GM23338 (cell line): ENCODE results near the gene MTMR3. TPM values are rescaled to one million over a fixed set of nuclear protein-coding genes. Genes with fewer than 3 reads are reported as not detected.

ENCODE experiments used
- ATAC-seq: fragments of 200-7000 bp; cut with Tn5 transposase; 3 replicates; pipeline ENCODE4 v1.9.1; 2020
- DNase-seq: peaks from one replicate; pipeline ENCODE4 v3.0.0-alpha.2; 2015; ENCODE audit warnings: low spot score
- H2AFZ ChIP-seq: fragments of 200-600 bp; sonication (generic); 2 replicates; pipeline ENCODE4 v1.8.0; 2016; ENCODE audit warnings: antibody characterized with exemption, mild to moderate bottlenecking, moderate library complexity
- H3F3A ChIP-seq: fragments of 200-600 bp; sonication (generic); replicated peaks from 2 replicates; pipeline ENCODE4 v1.8.0; 2017; ENCODE audit warnings: antibody characterized with exemption, mixed run types, low read depth
- H3K27ac ChIP-seq: fragments of 200-600 bp; sonication (generic); 2 replicates; pipeline ENCODE4 v1.6.1; 2016; ENCODE audit warnings: low read depth
- H3K27me3 ChIP-seq: fragments of 200-600 bp; sonication (generic); 2 replicates; pipeline ENCODE4 v1.8.0; 2016; ENCODE audit warnings: mild to moderate bottlenecking, mixed run types, moderate library complexity; ENCODE audit not compliant: insufficient read depth
- H3K36me3 ChIP-seq: fragments of 200-600 bp; sonication (generic); 2 replicates; pipeline ENCODE4 v1.8.0; 2016; ENCODE audit warnings: mild to moderate bottlenecking; ENCODE audit not compliant: insufficient read depth
- H3K4me1 ChIP-seq: fragments of 200-600 bp; sonication (generic); 2 replicates; pipeline ENCODE4 v1.8.0; 2016; ENCODE audit warnings: mild to moderate bottlenecking, moderate library complexity; ENCODE audit not compliant: insufficient read depth
- H3K4me2 ChIP-seq: fragments of 200-600 bp; sonication (generic); 2 replicates; pipeline ENCODE4 v1.7.1; 2017; ENCODE audit warnings: mixed run types
- H3K4me3 ChIP-seq: fragments of 200-600 bp; sonication (generic); 2 replicates; pipeline ENCODE4 v1.6.1; 2016; ENCODE audit warnings: mixed run types
- H3K79me2 ChIP-seq: fragments of 200-600 bp; sonication (generic); replicated peaks from 2 replicates; pipeline ENCODE4 v1.8.0; 2017; ENCODE audit warnings: mild to moderate bottlenecking; ENCODE audit not compliant: insufficient read depth
- H3K9me2 ChIP-seq: fragments of 200-600 bp; sonication (generic); 2 replicates; pipeline ENCODE4 v1.8.0; 2017; ENCODE audit not compliant: insufficient read depth
- H4K20me1 ChIP-seq: fragments of 200-600 bp; sonication (generic); replicated peaks from 2 replicates; pipeline ENCODE4 v1.8.0; 2017; ENCODE audit warnings: mild to moderate bottlenecking; ENCODE audit not compliant: insufficient read depth
- H3K27ac Mint-ChIP-seq: 2 replicates; pipeline ENCODE4 v1.8.0; 2020; ENCODE audit warnings: inconsistent platforms, mild to moderate bottlenecking, moderate library complexity, mixed read lengths
- H3K27me3 Mint-ChIP-seq: 3 replicates; pipeline ENCODE4 v1.8.0; 2022; ENCODE audit warnings: low read depth, mild to moderate bottlenecking, moderate library complexity, mixed read lengths, inconsistent platforms; ENCODE audit not compliant: insufficient read depth, poor library complexity
- H3K36me3 Mint-ChIP-seq: 3 replicates; pipeline ENCODE4 v1.8.0; 2021; ENCODE audit warnings: low read depth, mild to moderate bottlenecking, inconsistent platforms, moderate library complexity, mixed read lengths
- H3K4me1 Mint-ChIP-seq: 3 replicates; pipeline ENCODE4 v1.8.0; 2020; ENCODE audit warnings: mild to moderate bottlenecking, inconsistent platforms, mixed read lengths
- H3K4me3 Mint-ChIP-seq: 3 replicates; pipeline ENCODE4 v1.8.0; 2021; ENCODE audit warnings: moderate library complexity, mild to moderate bottlenecking, inconsistent platforms, mixed read lengths
- H3K9me3 Mint-ChIP-seq: 3 replicates; pipeline ENCODE4 v1.8.0; 2020; ENCODE audit warnings: moderate library complexity, mild to moderate bottlenecking, inconsistent platforms, mixed read lengths
- CREB1 ChIP-seq: fragments of 250-450 bp; sonication (Bioruptor Pico); IDR thresholded peaks from 2 replicates; pipeline ENCODE4 v1.5.0; 2020; ENCODE audit warnings: low read depth, mild to moderate bottlenecking, moderate library complexity
- EZH2 ChIP-seq: fragments of 200-600 bp; sonication (generic); IDR thresholded peaks from one replicate; pipeline ENCODE4 v1.8.0; 2017; ENCODE audit warnings: antibody characterized with exemption, mild to moderate bottlenecking, low read depth; ENCODE audit not compliant: unreplicated experiment
- EZH2phosphoT487 ChIP-seq: fragments of 200-600 bp; sonication (generic); IDR thresholded peaks from one replicate; pipeline ENCODE4 v1.8.1; 2018; ENCODE audit warnings: antibody characterized with exemption; ENCODE audit not compliant: unreplicated experiment
- JUNB ChIP-seq: IDR thresholded peaks from one replicate; pipeline ENCODE4 v1.6.1; 2016; ENCODE audit warnings: antibody characterized with exemption; ENCODE audit not compliant: unreplicated experiment
- NANOG ChIP-seq: IDR thresholded peaks from 2 replicates; pipeline ENCODE4 v1.6.1; 2016; ENCODE audit warnings: antibody characterized with exemption, borderline replicate concordance
- STAT1 ChIP-seq: IDR thresholded peaks from one replicate; pipeline ENCODE4 v1.6.1; 2016; ENCODE audit warnings: antibody characterized with exemption; ENCODE audit not compliant: unreplicated experiment
- ZNF114 ChIP-seq: fragments of 250-450 bp; sonication (Bioruptor Pico); IDR thresholded peaks from 2 replicates; pipeline ENCODE4 v1.5.0; 2020; ENCODE audit warnings: mild to moderate bottlenecking, moderate library complexity
- polyA plus RNA-seq: library from polyadenylated mRNA; unstranded; fragments of >200 nt; fragmentation: Nextera tagmentation; extraction: Ambion mirVana; gene quantifications from 2 replicates; pipeline ENCODE4 v1.2.1, GENCODE V29; 2016
- total RNA-seq: library from RNA; depleted of rRNA; stranded (reverse); fragments of >200 nt; shearing (Covaris generic); gene quantifications from 2 replicates; pipeline ENCODE4 v1.2.3, GENCODE V29; 2014
- TF ChIP-seq, protein P1 (sequence below): IDR thresholded peaks from 2 replicates; pipeline ENCODE4 v1.6.1; 2016; ENCODE audit warnings: antibody characterized with exemption
- TF ChIP-seq, protein P2 (sequence below): IDR thresholded peaks from one replicate; pipeline ENCODE4 v1.6.1; 2018; ENCODE audit warnings: antibody characterized with exemption; ENCODE audit not compliant: unreplicated experiment
- TF ChIP-seq, protein P3 (sequence below), 2 experiments: fragments of 200-600 bp in 1 of 2; sonication (generic) in 1 of 2; conservative IDR thresholded peaks; 2 replicates each; pipeline versions ENCODE4 v1.5.1 to v1.6.1; 2016 to 2017; ENCODE audit warnings: antibody characterized with exemption in 2 of 2, low read depth in 2 of 2, mild to moderate bottlenecking in 2 of 2, moderate library complexity in 1 of 2
- TF ChIP-seq, protein P4 (sequence below): fragments of 250-450 bp; sonication (Bioruptor Pico); IDR thresholded peaks from 2 replicates; pipeline ENCODE4 v1.5.0; 2020; ENCODE audit warnings: mild to moderate bottlenecking, moderate library complexity

Gene MTMR3
- total and polyA plus RNA-seq, 2 experiments from 2014 or later = 5.2 to 27.4 TPM

DNA sequence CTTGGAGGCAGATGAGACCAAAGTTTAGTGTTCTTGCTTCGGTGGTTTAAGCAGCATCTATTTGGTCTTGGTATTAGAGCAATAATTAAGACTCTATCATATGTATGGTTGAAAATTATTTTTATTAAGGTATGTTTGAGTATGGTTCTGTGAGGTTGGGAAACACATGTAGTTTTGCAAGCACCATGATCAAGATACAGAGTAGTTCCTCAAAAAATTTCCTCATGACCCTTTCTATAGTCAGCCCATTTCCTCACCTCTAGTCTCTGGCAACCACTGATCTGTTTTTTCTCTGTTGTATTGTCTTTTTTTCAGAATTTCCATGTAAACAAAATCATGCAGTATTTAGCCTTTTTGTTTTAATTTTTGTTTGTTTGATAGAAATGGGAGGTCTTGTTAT is 18.4 kb downstream of the MTMR3 start (continued):
- TF ChIP-seq, protein P1, sequence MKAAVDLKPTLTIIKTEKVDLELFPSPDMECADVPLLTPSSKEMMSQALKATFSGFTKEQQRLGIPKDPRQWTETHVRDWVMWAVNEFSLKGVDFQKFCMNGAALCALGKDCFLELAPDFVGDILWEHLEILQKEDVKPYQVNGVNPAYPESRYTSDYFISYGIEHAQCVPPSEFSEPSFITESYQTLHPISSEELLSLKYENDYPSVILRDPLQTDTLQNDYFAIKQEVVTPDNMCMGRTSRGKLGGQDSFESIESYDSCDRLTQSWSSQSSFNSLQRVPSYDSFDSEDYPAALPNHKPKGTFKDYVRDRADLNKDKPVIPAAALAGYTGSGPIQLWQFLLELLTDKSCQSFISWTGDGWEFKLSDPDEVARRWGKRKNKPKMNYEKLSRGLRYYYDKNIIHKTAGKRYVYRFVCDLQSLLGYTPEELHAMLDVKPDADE = no peak
- TF ChIP-seq JUNB = no peak
- TF ChIP-seq, protein P2, sequence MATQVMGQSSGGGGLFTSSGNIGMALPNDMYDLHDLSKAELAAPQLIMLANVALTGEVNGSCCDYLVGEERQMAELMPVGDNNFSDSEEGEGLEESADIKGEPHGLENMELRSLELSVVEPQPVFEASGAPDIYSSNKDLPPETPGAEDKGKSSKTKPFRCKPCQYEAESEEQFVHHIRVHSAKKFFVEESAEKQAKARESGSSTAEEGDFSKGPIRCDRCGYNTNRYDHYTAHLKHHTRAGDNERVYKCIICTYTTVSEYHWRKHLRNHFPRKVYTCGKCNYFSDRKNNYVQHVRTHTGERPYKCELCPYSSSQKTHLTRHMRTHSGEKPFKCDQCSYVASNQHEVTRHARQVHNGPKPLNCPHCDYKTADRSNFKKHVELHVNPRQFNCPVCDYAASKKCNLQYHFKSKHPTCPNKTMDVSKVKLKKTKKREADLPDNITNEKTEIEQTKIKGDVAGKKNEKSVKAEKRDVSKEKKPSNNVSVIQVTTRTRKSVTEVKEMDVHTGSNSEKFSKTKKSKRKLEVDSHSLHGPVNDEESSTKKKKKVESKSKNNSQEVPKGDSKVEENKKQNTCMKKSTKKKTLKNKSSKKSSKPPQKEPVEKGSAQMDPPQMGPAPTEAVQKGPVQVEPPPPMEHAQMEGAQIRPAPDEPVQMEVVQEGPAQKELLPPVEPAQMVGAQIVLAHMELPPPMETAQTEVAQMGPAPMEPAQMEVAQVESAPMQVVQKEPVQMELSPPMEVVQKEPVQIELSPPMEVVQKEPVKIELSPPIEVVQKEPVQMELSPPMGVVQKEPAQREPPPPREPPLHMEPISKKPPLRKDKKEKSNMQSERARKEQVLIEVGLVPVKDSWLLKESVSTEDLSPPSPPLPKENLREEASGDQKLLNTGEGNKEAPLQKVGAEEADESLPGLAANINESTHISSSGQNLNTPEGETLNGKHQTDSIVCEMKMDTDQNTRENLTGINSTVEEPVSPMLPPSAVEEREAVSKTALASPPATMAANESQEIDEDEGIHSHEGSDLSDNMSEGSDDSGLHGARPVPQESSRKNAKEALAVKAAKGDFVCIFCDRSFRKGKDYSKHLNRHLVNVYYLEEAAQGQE = no peak
- no peak for TF ChIP-seq EZH2phosphoT487
- no peak for TF ChIP-seq CREB1
- TF ChIP-seq NANOG = no peak
- TF ChIP-seq ZNF114 (CRISPR knock-in tag) = no peak
- TF ChIP-seq, protein P3, sequence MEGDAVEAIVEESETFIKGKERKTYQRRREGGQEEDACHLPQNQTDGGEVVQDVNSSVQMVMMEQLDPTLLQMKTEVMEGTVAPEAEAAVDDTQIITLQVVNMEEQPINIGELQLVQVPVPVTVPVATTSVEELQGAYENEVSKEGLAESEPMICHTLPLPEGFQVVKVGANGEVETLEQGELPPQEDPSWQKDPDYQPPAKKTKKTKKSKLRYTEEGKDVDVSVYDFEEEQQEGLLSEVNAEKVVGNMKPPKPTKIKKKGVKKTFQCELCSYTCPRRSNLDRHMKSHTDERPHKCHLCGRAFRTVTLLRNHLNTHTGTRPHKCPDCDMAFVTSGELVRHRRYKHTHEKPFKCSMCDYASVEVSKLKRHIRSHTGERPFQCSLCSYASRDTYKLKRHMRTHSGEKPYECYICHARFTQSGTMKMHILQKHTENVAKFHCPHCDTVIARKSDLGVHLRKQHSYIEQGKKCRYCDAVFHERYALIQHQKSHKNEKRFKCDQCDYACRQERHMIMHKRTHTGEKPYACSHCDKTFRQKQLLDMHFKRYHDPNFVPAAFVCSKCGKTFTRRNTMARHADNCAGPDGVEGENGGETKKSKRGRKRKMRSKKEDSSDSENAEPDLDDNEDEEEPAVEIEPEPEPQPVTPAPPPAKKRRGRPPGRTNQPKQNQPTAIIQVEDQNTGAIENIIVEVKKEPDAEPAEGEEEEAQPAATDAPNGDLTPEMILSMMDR (conservative IDR thresholded peaks at IDR 0.05; ENCODE audit: low read depth in 2 of 2) = no peak
- no peak for TF ChIP-seq STAT1
- TF ChIP-seq EZH2 = no peak

DNA sequence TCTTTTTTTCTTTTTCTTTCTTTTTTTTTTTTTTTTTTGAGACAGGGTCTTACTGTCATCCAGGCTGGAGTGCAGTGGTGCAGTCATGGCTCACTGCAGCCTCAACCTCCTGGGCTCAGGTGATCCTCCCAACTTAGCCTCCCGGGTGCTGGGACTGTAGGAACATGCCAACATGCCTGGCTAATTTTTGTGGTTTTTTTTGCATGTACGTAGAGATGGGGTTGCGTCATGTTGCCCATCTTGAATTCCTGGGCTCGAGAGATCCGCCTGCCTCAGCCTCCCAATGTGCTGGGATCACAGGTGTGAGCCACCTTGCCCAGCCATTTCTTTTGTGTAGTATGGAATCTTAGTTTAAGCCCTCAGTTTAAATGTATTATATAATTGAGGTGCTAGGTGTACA is 20.4 kb downstream of the MTMR3 start:
- no peaks in the 10 kb centered on the region for H3K4me1 ChIP-seq
- ATAC-seq (no peak), DNase-seq (no peak)
- no peaks in the 10 kb centered on the region for H3K9me3 Mint-ChIP-seq
- no peaks in the 10 kb centered on the region for H3K36me3 ChIP-seq
- H3K27ac Mint-ChIP-seq = no peak overlapping the region
- H3K4me2 ChIP-seq = no peak overlapping the region
- no peak overlapping the region for H3K4me3 Mint-ChIP-seq
- H4K20me1 ChIP-seq = 0 out of 2 replicates have a peak, but pooled peaks cover 23% of the 10 kb centered on the region
- H3K36me3 Mint-ChIP-seq = no peaks in the 10 kb centered on the region
- H3K79me2 ChIP-seq = peaks cover 92% of the 10 kb centered on the region
- H3K27ac ChIP-seq = no peak overlapping the region
- H3K4me3 ChIP-seq = no peak overlapping the region
- no peaks in the 10 kb centered on the region for H3K9me2 ChIP-seq
- no peaks in the 10 kb centered on the region for H3K27me3 ChIP-seq
- H3K4me1 Mint-ChIP-seq = peaks cover 7% of the 10 kb centered on the region; the same call in 2 of the 3 replicates
- no peaks in the 10 kb centered on the region for H3F3A ChIP-seq
- H2AFZ ChIP-seq = no peak overlapping the region
- H3K27me3 Mint-ChIP-seq = peaks cover 3% of the 10 kb centered on the region
- TF ChIP-seq JUNB (no peak), STAT1 (no peak), EZH2phosphoT487 (no peak)
- TF ChIP-seq, protein P4, sequence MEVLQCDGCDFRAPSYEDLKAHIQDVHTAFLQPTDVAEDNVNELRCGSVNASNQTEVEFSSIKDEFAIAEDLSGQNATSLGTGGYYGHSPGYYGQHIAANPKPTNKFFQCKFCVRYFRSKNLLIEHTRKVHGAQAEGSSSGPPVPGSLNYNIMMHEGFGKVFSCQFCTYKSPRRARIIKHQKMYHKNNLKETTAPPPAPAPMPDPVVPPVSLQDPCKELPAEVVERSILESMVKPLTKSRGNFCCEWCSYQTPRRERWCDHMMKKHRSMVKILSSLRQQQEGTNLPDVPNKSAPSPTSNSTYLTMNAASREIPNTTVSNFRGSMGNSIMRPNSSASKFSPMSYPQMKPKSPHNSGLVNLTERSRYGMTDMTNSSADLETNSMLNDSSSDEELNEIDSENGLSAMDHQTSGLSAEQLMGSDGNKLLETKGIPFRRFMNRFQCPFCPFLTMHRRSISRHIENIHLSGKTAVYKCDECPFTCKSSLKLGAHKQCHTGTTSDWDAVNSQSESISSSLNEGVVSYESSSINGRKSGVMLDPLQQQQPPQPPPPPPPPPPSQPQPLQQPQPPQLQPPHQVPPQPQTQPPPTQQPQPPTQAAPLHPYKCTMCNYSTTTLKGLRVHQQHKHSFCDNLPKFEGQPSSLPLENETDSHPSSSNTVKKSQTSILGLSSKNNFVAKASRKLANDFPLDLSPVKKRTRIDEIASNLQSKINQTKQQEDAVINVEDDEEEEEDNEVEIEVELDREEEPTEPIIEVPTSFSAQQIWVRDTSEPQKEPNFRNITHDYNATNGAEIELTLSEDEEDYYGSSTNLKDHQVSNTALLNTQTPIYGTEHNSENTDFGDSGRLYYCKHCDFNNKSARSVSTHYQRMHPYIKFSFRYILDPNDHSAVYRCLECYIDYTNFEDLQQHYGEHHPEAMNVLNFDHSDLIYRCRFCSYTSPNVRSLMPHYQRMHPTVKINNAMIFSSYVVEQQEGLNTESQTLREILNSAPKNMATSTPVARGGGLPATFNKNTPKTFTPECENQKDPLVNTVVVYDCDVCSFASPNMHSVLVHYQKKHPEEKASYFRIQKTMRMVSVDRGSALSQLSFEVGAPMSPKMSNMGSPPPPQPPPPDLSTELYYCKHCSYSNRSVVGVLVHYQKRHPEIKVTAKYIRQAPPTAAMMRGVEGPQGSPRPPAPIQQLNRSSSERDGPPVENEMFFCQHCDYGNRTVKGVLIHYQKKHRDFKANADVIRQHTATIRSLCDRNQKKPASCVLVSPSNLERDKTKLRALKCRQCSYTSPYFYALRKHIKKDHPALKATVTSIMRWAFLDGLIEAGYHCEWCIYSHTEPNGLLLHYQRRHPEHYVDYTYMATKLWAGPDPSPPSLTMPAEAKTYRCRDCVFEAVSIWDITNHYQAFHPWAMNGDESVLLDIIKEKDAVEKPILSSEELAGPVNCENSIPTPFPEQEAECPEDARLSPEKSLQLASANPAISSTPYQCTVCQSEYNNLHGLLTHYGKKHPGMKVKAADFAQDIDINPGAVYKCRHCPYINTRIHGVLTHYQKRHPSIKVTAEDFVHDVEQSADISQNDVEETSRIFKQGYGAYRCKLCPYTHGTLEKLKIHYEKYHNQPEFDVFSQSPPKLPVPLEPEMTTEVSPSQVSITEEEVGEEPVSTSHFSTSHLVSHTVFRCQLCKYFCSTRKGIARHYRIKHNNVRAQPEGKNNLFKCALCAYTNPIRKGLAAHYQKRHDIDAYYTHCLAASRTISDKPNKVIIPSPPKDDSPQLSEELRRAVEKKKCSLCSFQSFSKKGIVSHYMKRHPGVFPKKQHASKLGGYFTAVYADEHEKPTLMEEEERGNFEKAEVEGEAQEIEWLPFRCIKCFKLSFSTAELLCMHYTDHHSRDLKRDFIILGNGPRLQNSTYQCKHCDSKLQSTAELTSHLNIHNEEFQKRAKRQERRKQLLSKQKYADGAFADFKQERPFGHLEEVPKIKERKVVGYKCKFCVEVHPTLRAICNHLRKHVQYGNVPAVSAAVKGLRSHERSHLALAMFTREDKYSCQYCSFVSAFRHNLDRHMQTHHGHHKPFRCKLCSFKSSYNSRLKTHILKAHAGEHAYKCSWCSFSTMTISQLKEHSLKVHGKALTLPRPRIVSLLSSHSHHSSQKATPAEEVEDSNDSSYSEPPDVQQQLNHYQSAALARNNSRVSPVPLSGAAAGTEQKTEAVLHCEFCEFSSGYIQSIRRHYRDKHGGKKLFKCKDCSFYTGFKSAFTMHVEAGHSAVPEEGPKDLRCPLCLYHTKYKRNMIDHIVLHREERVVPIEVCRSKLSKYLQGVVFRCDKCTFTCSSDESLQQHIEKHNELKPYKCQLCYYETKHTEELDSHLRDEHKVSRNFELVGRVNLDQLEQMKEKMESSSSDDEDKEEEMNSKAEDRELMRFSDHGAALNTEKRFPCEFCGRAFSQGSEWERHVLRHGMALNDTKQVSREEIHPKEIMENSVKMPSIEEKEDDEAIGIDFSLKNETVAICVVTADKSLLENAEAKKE (CRISPR knock-in tag) = no peak
